MCF 10A (cell line): ENCODE data around the gene DAB1. TPM values are rescaled to one million over a fixed set of nuclear protein-coding genes. Genes with fewer than 3 reads are reported as not detected.

Source experiments
- BruUV-seq: library from RNA; stranded (reverse); fragments of 400-500 nt; replicated peaks from 2 replicates; lab custom pipeline; 2021; lab: Mats Ljungman, UMichigan
- CTCF ChIA-PET: fragments of 300-600 bp; sonication (Branson Sonifier 250); formaldehyde crosslinking; extraction: SDS; loops from one replicate; lab custom pipeline; 2021; ENCODE audit warnings: antibody characterized with exemption, inconsistent platforms; lab: Yijun Ruan, JAX
- POLR2A ChIA-PET: fragments of 300-600, 350-650 bp; sonication (Branson Sonifier 250); formaldehyde crosslinking; extraction: SDS; loops from one replicate; lab custom pipeline; 2020; ENCODE audit warnings: antibody characterized with exemption, inconsistent platforms; lab: Yijun Ruan, JAX
- DNase-seq: peaks from one replicate; pipeline ENCODE4 v3.0.0-alpha.2; 2018; ENCODE audit not compliant: unreplicated experiment
- H3K27ac Mint-ChIP-seq: one replicate; pipeline ENCODE4 v1.8.0; 2022; ENCODE audit warnings: mild to moderate bottlenecking, low read depth, mixed read lengths; ENCODE audit not compliant: unreplicated experiment
- H3K27me3 Mint-ChIP-seq: one replicate; pipeline ENCODE4 v1.8.0; 2022; ENCODE audit warnings: mixed read lengths; ENCODE audit not compliant: insufficient read depth, unreplicated experiment
- H3K36me3 Mint-ChIP-seq: one replicate; pipeline ENCODE4 v1.8.0; 2022; ENCODE audit warnings: mild to moderate bottlenecking, moderate library complexity, mixed read lengths; ENCODE audit not compliant: insufficient read depth, unreplicated experiment
- H3K4me1 Mint-ChIP-seq: one replicate; pipeline ENCODE4 v1.8.0; 2022; ENCODE audit warnings: mixed read lengths; ENCODE audit not compliant: insufficient read depth, unreplicated experiment
- H3K4me3 Mint-ChIP-seq: one replicate; pipeline ENCODE4 v1.8.0; 2022; ENCODE audit warnings: mild to moderate bottlenecking, moderate library complexity, mixed read lengths; ENCODE audit not compliant: unreplicated experiment
- H3K9me3 Mint-ChIP-seq: one replicate; pipeline ENCODE4 v1.8.0; 2022; ENCODE audit warnings: mixed read lengths; ENCODE audit not compliant: unreplicated experiment
- CTCF ChIP-seq: fragments of 200-600 bp; IDR thresholded peaks from one replicate; pipeline ENCODE4 v1.8.0; 2022; ENCODE audit warnings: antibody characterized with exemption, mild to moderate bottlenecking; ENCODE audit not compliant: unreplicated experiment
- intact Hi-C: fragments of 100-400 bp; cut with micrococcal nuclease; formaldehyde crosslinking; loops from 2 replicates; pipeline ENCODE4 v1.14.1; 2022
- total RNA-seq: library from RNA; stranded (reverse); gene quantifications from 2 replicates; pipeline ENCODE4 v1.2.3, GENCODE V29; 2022

Gene DAB1
- total RNA-seq, 1 experiment from 2014 or later, result not detected

GRCh38 chr1:57188168-57188567 is 235.7 kb downstream of the DAB1 start:
- no peaks in the 10 kb centered on the region for H3K4me1 Mint-ChIP-seq
- H3K4me3 Mint-ChIP-seq, result no peak overlapping the region
- H3K27ac Mint-ChIP-seq, result no peak overlapping the region
- no TSS peak for BruUV-seq
- no peaks in the 10 kb centered on the region for H3K36me3 Mint-ChIP-seq
- no peak for TF ChIP-seq CTCF
- DNase-seq, result no peak
- intact Hi-C loops, result no loop called here
- CTCF ChIA-PET, result no interaction called here
- H3K9me3 Mint-ChIP-seq, result no peaks in the 10 kb centered on the region
- POLR2A ChIA-PET, result no interaction called here
- no peaks in the 10 kb centered on the region for H3K27me3 Mint-ChIP-seq

DNA sequence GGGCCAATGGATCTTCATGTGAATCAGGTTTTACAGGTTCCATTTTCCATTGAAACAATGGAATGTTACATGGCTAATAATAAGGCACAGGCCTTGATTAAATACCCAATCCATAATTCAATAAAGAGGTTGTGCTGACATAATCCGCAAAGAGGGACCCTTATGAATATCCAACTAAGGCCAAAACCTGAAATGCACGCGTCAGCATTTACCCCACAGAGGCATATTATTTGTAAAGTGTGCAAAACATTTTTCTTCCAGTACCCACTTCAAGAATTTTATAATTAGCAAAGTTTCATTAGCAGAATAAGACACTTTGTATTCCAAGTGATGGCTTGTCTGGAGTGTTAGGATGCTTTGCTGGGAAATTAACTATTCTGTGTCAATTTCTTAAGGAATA is 237.4 kb downstream of the DAB1 start:
- no TSS peak for BruUV-seq
- ChIA-PET POLR2A (interaction anchor here (0.6 kb wide), 1 partner anchor 90 kb away, joined by 4 read pairs; no protein-coding TSS in a partner anchor), CTCF (no interaction called here)
- intact Hi-C loops, result no loop called here
- H3K36me3 Mint-ChIP-seq, result no peaks in the 10 kb centered on the region
- no peaks in the 10 kb centered on the region for H3K27me3 Mint-ChIP-seq
- no peak for DNase-seq
- no peak for TF ChIP-seq CTCF
- H3K4me3 Mint-ChIP-seq, result no peak overlapping the region
- no peak overlapping the region for H3K27ac Mint-ChIP-seq
- H3K9me3 Mint-ChIP-seq, result no peaks in the 10 kb centered on the region
- no peaks in the 10 kb centered on the region for H3K4me1 Mint-ChIP-seq

- Mint-ChIP-seq H3K27me3 (no peaks in the 10 kb centered on the region), H3K9me3 (no peaks in the 10 kb centered on the region), H3K4me3 (no peak overlapping the region), H3K36me3 (no peaks in the 10 kb centered on the region), H3K27ac (no peak overlapping the region), H3K4me1 (no peaks in the 10 kb centered on the region)
- TF ChIP-seq CTCF, result no peak
- intact Hi-C loops, result no loop called here
- no peak for DNase-seq
- no TSS peak for BruUV-seq
- ChIA-PET CTCF (interaction anchor here (0.7 kb wide), 2 partner anchors 86 to 153 kb away, joined by 3 to 4 read pairs; no protein-coding TSS in a partner anchor), POLR2A (no interaction called here)
Measured at GRCh38 chr1:57179001-57179400, 244.9 kb downstream of the DAB1 start.

DNA sequence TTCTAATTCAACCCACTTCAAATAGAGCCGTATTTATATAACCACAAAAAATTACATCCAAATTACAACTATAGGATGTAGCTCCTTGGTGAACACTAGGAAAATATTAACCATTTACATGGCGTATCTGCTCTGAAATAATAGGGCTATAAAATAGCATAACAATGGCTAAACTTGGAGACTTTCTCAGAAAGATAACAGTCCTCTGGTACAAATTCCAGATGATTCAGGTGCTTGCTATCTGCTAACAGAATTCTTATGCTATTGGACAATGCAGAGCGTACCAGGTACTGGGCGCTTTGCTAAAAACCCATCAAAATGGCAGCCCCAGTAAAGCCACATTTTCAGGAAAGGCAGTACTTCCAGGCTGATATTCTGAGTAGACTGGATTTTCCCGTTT is 248.4 kb downstream of the DAB1 start:
- Mint-ChIP-seq H3K27me3 (no peaks in the 10 kb centered on the region), H3K36me3 (no peaks in the 10 kb centered on the region), H3K9me3 (no peaks in the 10 kb centered on the region), H3K27ac (no peak overlapping the region), H3K4me3 (no peak overlapping the region), H3K4me1 (no peaks in the 10 kb centered on the region)
- TF ChIP-seq CTCF, result no peak
- CTCF ChIA-PET, result no interaction called here
- POLR2A ChIA-PET, result no interaction called here
- DNase-seq, result no peak
- BruUV-seq, result no TSS peak
- intact Hi-C loops, result no loop called here
